GM19395 (cell line): ENCODE results near the gene APOBEC3A.
A peak's percentile ranks its signal among the peaks of the same experiment; 100 is the strongest.

ENCODE experiments used
- ATAC-seq: cut with Tn5 transposase; IDR thresholded peaks from one replicate; pipeline ENCODE4 v1.9.1; 2021; ENCODE audit warnings: mild to moderate bottlenecking, moderate library complexity; ENCODE audit not compliant: unreplicated experiment

Gene APOBEC3A

DNA sequence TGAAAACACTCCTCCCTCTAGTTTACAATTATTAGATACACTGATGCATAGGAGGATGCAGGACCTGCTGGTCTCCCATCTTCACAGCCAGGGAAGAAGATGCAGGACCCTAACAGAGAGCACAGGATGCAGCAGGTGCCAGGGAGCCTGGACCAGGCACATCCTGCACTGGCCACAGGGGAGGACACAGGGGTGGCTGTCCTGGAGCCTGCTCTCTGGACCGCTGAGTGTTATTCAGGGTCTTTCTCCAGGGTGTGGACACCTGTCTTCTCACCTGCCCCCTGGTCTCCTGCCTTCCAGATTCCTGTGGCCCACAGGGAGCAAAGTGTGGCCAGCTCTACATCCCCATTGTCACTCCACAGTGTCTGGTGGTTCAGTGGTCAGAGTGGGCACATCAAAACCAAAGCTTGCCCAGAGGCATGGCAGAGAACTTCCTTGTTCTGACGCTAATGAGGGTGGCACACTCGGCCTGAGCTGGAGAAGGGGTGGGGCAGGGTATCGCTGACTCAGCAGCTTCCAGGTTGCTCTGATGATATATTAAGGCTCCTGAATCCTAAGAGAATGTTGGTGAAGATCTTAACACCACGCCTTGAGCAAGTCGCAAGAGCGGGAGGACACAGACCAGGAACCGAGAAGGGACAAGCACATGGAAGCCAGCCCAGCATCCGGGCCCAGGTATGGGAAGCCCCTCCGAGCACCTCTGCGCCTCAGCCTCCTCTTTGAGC is at the start of gene APOBEC3A:
TSS of gene APOBEC3A (plus strand) at position 564 of the 725 bp plus-strand sequence. CDS start at position 647, 83 bp downstream.
- no peak for ATAC-seq

DNA sequence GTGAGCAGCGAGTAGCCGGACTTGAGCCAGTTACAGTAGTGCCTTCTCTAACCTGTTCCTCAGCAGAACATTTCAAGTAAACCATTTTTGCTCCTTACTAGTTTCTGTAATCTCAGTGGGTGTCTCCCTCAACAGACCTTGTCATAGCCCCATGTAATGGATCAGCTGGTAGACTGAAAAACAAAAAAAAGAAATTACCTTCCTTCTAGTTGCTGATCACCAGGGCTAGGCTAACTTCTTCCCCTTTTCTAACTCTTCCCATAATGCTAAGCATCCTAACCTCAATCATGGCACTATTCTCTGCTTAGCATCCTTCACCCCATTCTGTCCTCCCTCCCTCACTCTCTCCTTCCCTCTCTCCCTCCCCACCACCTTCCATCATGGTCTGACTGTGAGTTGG is 49.6 kb upstream of the APOBEC3A start:
- no peak for ATAC-seq

DNA sequence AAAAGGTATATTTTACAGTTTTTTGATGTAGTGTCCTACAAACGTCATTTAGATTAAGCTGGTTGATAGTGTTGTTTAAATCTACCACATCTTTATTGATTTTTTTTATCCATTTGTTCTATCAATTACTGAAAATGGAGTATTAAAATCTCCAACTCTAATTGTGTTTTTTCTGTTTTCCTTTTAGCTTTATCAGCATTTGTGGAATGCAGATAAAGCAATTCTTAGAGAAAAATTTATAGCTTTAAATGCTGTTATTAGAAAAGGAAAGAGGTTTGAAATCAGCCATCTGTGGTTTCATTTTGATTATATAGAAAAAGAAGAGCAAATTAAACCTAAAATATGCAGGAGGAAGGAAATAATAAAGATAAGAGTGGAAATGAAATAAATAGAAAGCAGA is 46.0 kb upstream of the APOBEC3A start:
- no peak for ATAC-seq

DNA sequence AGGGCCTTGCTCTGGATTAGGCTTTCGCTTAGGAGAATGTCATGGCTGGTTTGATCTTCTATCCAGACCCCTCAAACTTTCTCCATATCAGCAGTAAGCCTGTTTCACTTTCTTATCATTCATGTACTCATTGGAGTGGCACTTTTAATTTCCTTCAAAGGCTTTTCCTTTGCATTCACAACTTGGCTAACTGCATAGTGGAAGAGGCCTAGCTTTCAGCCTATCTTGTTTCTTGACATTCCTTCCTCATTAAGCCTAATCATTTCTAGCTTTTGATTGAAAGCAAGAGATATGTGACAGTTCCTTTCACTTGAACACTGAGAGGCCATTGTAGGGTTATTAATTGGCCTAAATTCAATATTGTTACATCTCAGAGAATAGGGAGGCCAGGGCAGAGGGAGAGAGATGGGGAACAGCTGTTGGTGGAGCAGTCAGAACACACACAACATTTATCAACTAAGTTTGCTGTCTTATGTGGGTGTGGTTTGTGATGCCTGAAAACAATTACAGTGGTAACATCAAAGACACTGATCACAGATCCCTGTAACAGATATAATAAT is 37.7 kb upstream of the APOBEC3A start:
- ATAC-seq = no peak

DNA sequence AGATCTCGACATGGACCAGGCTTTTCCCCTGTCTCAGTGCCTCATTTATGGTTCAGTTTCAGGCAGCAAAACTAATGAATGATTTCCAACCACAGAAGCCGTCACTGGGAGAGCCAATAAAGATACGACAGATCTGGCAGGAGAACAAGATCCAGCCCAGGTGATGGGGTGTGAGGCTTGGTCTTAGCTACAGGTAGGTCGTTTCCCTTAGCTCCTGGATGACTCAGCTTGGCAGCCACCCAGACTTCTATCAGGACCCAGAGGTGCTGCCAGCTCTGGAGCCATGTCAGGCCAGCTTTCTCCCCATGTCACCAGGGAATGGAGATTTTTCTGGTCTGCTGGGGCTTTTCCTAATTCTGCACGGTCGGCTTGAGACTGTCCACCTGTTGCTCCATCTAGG is 36.3 kb upstream of the APOBEC3A start:
- ATAC-seq = no peak

DNA sequence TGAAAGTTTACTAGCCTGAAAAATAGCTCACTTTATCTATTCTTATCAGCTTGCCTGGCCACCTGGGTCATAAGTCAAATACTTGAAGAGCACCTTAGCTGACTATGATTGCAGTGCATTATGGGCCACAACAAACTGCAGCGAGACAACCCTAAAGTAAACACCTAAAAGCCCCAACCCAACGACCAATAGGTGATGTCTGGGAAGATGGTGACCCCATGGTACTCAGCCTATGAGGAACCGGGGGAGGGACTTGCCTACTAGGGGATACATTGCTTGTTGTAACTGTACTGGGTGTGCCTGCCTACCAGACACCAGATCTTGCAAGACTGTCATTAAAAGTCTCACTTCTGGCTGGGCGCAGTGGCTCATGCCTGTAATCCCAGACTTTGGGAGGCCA is 35.6 kb upstream of the APOBEC3A start:
- no peak for ATAC-seq

DNA sequence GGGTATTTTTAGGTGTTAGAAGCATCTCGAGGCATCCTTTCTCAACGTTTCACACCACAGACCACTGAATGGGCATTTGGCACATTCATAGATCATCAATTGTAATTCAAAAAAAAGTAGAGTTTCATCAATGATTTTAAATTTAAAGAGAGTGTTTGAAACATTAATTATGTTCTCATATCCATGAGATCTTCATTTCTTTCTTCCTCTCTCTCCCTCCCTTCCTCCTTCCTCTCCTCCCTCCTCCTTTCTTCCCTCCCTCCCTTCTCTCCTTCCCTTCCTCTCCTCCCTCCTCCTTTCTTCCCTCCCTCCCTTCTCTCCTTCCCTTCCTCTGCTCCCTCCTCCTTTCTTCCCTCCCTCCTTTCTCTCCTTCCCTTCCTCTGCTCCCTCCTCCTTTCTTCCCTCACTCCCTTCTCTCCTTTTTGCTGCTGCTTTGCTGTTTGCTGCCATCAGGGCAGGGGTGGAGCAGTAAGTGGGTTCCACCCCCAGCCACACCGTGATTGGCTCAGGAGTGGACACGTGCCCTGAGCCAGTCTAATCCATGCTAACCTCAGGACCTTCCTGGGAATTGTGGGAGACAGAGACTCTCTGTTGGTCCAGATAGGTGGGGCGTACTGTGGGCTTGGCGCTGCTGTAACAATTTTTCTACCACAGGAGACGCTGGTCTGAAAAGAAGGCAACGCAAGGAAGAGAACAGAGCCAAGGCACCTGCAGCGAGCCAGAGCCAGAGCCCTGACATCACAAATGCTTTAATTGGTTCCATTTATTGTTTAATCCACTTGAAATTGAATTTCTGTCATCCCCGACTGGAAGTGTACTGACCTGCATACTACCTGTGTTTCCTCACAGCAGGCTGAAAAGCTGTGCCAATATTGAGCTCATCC is 33.7 kb upstream of the APOBEC3A start:
- no peak for ATAC-seq

DNA sequence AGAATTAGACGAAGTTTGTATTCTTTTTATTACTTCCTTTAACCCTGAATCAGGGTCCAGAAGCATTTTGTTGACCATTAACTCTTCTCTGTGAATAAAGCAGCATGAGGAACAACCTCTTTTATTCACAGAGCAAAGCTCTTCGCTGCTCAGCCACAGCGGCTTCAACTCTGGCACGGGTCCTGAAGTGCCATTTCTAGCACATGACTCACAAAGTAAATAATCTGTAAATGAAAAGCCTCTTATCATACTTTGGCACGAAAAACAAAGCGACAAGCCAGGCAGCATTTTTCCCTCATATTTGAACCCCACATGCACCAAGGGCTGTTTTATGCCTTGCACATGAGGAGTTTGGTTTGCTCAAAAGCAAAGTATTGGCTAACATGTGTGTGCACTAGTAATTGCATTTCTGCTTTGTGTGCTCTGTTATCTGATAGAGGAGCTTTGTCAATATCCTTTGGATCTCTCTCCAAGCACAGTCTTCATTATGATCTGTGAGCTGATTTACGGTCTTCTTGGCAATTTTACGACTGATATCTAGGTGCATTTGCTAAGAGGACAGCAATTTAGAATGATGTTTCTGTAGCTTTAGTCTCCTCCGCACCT is 33.0 kb upstream of the APOBEC3A start:
- ATAC-seq = no peak

DNA sequence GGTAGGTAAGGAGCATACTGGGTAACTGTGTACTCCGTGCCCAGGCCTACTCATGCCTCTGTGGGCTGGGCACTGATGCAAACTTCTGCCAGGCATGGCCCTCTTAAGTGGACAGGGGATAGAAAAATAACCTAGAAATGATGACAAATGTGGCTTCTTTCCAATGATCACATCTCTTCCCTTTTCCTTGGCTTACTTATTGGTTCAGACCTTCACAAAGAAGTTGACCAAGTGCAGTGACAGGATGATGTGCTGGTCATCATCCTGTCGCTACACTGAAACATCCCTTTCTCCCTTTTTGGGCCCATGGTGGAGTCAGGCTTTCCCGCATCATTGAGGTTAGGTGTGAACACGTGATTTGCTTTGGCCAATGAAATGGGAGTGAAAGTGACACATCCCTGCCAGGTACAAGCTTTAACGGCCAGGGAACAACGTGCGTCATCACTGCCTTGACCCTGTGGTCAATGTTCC is 31.8 kb upstream of the APOBEC3A start:
- no peak for ATAC-seq

DNA sequence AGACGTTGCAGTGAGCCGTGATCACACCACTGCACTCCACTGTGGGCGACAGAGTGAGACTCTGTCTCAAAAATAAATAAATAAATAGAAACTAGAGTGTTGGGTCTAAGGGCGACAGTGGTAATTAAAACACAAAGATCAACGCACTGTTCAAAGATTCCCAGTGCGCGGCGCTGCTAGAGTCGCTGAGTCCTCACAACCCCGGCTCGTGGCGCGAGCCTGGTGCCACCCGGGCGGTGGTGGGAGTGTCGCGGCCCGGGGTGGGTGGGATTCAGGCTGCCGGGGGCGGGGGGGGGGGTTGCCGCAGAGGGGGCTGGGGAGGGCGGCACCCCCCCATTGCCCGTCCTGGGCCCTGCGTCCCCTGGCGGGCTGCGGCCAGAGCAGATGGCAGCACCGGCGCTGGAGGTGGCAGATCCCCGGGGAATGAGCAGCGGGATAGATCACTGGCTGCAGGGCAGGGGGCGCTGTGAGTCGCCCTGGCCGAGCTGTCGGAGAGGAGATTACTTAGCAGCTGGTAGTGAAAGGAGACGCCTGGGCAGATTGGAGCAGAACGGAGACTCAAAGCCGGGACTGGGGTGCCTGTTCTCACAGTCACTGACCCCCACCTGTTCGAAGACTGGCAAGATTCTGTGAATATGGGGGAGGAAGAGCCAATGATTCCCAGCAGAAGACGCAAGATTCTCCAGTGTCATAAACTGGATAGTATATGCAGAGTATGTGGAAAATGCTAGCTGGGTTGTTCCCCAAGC is 30.2 kb upstream of the APOBEC3A start:
- no peak for ATAC-seq

DNA sequence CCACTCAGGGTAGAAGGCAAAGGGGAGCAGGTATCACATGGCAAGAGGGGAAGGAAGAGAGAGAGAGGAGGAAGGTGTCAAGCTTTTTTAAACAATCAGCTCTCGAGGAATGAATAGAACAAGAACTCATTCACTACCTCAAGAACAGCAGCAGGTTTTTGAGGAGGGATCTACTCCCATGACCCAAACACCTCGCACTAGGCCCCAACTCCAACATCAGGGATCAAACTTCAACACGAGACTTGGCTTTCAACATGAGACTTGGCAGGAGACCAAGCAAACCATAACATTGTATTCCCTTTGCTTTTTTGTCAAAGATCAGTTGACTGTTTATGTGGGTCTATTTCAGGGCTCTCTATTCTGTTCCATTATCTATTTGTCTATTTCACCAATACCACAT is 26.9 kb upstream of the APOBEC3A start:
- ATAC-seq = no peak

DNA sequence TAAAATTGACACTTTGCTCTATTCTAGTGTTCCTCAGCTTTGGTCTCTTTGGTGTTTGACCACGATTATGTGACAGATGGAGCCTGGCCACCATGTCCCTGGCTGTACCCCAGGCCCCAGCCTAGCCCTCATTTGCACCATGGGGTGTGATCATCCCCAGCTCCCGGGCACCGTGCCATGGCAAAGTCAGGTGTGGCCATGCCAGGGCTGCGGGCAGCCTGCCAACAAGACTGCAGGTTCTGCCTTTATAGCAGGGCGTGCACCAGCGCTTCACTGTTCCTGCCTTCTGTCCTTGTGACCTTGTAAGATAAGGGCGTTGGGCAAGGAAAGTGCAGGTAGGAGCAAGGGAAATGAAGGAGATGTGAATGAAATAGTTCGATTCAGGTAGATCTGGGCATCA is 22.4 kb upstream of the APOBEC3A start:
- ATAC-seq = no peak

DNA sequence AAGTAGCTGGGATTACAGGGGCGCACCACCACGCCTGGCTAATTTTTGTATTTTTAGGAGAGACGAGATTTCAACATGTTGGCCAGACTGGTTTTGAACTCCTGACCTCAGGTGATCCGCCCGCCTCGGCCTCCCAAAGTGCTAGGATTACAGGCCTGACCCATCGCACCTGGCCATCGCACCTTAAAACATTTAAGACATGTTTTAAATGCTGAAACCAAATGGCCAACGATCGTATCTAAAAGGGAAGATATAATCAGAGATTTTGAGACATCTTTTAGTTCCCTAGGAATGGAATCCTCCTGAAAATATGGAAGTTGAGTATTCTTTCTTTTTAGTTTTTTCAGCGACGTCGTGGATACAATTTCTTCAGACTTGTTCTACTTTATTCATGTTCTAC is 21.8 kb upstream of the APOBEC3A start:
- ATAC-seq = no peak

DNA sequence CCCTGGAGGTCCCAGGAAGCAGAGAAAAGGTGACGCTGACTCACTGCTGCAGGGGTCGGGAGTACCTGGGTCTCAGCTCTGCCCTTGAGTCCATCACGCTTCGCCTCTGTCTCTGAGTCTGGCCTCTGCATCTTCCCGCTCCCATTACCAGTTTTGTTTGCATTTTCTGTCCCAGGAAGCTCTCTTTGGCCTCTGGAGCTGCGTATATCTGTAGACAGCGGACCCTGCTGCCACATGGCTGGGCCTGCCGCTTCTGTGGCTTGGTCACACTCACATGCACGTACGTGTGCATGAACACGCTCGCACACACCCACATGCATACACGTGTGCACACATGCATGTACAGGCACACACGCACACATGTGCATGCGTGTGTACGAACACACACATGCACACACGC is 20.8 kb upstream of the APOBEC3A start:
- no peak for ATAC-seq

DNA sequence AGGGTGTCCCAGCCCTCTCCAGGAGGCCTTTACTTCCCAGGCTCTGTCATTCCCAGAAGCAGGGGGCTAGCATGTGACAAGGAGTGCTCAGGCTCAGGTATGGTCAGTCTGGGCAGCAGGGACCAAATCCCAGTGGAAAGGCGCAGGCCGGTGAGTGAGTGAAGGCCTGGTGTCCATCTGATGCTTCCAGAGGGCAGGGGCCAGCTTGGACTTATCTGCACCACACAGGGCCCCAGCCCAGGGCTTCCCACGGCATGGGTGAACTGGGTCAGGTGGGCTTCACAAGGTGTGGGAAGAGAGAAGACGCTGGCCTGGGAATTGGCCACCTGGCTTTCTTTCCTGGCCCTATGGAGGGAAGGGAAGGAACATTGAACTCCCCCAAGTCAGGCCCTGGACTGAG is 20.4 kb upstream of the APOBEC3A start:
- ATAC-seq = no peak

DNA sequence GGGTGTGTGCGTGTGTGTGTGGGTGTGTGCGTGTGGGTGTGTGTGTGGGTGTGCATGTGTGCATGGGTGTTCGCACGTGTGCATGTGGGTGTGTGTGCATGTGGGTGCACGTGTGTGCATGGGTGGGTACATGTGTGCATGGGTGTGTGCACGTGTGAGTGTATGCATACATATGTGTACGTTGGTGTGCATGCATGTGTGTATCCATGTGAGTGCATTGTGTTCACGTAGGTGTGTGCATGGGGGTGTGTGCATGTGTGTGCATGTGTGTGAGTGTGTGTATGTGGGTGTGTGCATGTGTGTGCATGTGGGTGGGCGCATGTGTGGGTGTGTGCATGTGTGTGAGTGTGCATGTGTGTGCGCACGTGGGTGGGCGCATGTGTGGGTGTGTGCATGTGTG is 19.9 kb upstream of the APOBEC3A start:
- no peak for ATAC-seq

DNA sequence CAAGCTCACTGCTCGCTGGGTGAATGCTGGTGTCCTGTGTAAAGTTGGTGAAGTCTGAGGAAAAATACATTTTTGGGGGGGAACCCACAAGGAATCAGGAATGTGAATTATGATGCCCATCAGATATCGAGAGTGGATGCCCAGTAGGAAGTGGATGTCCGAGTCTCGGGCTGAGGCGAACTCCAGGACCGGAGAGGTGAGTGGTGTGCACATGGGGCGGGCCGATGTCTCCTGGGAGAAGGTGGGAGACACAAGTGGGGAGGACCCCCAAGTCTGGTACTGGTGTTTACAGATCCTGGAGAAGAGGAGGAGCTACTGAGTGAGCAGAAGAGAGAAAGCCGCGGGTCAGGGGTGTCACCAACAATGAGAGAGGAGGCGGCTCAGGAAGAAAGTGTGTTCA is 19.2 kb upstream of the APOBEC3A start:
- ATAC-seq = no peak

DNA sequence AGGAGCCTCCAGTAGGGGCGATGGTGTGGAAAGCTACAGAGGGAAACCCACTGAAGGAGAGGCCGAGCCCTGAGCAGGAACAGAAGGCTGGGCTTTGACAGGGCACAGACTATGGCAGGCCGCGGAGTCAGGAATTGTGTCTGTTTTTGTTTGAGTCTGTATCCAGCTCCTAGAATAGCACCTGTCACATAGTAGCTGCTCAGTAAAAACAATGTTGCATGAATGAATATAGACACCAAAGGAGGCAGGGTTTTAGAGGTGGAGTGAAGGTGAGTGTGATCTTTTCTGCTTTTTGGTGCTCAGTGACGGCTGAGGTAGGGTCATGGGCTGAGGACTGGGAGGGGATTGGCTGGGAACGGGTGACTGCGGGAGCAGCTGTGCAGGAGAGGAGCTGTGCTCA is 18.5 kb upstream of the APOBEC3A start:
- no peak for ATAC-seq

DNA sequence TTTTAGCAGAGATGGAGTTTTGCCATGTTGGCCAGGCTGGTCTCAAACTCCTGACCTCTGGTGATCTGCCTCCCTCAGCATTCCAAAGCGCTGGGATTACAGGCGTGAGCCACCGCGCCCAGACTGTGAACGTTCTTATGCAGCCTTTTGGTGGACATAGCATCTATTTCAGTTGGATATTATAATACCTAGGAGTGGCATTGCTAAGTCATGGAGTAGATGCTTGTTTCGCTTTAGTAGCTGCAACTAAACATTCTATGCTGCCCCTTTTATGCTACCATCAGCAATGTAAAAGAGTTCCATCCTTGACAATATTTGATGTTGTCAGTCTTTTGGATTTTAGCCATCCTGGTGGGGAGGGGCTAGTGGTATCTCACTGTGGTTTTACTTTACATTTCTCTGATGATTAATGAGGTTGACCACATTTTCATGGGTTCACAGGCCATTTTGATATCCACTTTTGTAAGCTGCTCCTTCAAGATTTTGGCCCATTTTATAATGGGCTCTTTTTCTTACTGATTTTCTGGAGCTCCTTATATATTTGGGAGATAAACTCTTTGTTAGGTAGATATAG is 16.5 kb upstream of the APOBEC3A start:
- ATAC-seq = no peak

DNA sequence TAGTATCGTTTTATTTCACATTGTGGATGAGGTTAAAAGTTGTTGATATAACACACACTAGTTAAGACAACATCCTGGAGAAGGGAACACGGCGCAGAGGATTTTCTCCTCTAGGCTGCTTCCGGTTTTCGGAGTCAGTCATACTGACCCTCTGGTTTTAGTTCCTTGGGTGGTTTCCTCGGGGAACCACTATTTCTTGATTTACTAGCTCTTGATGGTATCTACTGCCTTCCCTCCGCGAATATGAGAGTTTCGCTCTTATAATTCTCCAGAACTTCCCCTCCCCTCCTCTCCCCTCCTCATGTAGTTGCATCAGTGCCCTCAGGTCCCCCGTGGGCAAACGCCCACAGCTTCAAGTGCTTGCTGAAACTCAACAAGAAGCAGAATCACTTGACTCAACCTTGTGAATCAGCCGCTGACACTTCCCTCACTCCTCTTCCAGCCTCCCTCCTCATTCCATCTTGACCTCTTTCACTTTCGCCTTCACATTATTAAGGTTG is 15.9 kb upstream of the APOBEC3A start:
- ATAC-seq = peak; percentile 65
